Activated CD4-positive, alpha-beta T cell treated with anti-CD3 and anti-CD28 coated beads, Interleukin-2, amount 10 ng/mL, durations not matched to agents 24 days and 14 days (primary cell): Measurements from ENCODE around the gene RFK. TPM values are rescaled to one million over a fixed set of nuclear protein-coding genes. Genes with fewer than 3 reads are reported as not detected.

ENCODE experiments used
- DNase-seq: peaks from one replicate; pipeline ENCODE4 v3.0.0; 2022
- H3K27ac Mint-ChIP-seq: one replicate; pipeline ENCODE4 v1.8.0; 2022; ENCODE audit warnings: mild to moderate bottlenecking, mixed read lengths
- H3K27me3 Mint-ChIP-seq: one replicate; pipeline ENCODE4 v1.8.0; 2022; ENCODE audit warnings: mixed read lengths
- H3K36me3 Mint-ChIP-seq: one replicate; pipeline ENCODE4 v1.8.0; 2022; ENCODE audit warnings: low read depth, mild to moderate bottlenecking, mixed read lengths
- H3K4me1 Mint-ChIP-seq: one replicate; pipeline ENCODE4 v1.8.0; 2021; ENCODE audit warnings: mixed read lengths
- H3K4me3 Mint-ChIP-seq: one replicate; pipeline ENCODE4 v1.8.0; 2022; ENCODE audit warnings: mild to moderate bottlenecking, moderate library complexity, mixed read lengths
- H3K9me3 Mint-ChIP-seq: one replicate; pipeline ENCODE4 v1.8.0; 2021; ENCODE audit warnings: mixed read lengths
- intact Hi-C: fragments of 100-400 bp; cut with micrococcal nuclease; formaldehyde crosslinking; loops from one replicate; pipeline ENCODE4 v1.15.1; 2023
- total RNA-seq: library from RNA; stranded (reverse); gene quantifications from 2 replicates; pipeline ENCODE4 v1.2.3, GENCODE V29; 2022

The RFK gene
- total RNA-seq, 1 donor from 2014 or later = 17.9 TPM

DNA sequence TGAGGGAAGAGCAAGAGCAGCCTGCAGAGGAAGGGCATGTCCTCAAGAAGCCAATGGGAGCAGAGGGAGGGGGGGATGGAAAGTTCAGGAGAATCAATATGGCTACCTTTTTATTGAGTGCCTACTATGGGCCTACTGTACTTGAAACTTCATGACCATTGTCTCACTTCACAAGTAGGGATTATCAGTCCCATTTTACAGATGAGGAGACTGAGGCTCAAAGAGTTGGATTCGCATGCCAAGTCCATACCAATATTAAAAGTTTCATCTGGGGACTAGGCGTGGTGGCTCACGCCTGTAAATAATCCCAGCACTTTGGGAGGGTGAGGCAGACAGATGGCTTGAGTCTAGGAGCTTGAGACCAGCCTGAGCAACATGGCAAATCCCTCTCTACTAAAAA is 40.0 kb downstream of the RFK start:
- no peaks in the 10 kb centered on the region for H3K9me3 Mint-ChIP-seq
- no peak overlapping the region for H3K4me3 Mint-ChIP-seq
- intact Hi-C loops = no loop called here
- H3K27me3 Mint-ChIP-seq = peaks cover 11% of the 10 kb centered on the region
- H3K27ac Mint-ChIP-seq = no peak overlapping the region
- H3K36me3 Mint-ChIP-seq = no peaks in the 10 kb centered on the region
- no peaks in the 10 kb centered on the region for H3K4me1 Mint-ChIP-seq
- no peak for DNase-seq

DNA sequence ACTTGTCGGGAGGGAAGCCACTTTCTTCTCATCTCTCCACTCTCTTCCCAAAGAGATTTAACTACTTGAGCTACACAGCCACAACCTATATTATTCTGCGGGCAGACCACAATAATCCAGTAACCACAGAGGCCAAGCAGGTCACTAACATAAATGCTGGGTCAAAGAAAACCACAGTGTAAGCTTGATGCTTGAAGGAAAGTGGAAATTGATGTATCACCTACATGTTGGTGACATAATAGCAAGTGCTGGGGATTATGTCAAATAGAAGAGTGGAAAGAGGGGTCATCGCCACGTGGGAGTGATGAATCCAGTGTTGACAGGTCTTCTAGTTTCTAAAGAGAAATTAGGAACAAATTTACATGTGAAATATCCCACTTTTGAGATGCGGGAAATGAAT is 40.9 kb downstream of the RFK start:
- DNase-seq = no peak
- intact Hi-C loops = no loop called here
- peaks cover 11% of the 10 kb centered on the region for H3K27me3 Mint-ChIP-seq
- H3K4me3 Mint-ChIP-seq = no peak overlapping the region
- H3K27ac Mint-ChIP-seq = no peak overlapping the region
- no peaks in the 10 kb centered on the region for H3K9me3 Mint-ChIP-seq
- no peaks in the 10 kb centered on the region for H3K4me1 Mint-ChIP-seq
- no peaks in the 10 kb centered on the region for H3K36me3 Mint-ChIP-seq

DNA sequence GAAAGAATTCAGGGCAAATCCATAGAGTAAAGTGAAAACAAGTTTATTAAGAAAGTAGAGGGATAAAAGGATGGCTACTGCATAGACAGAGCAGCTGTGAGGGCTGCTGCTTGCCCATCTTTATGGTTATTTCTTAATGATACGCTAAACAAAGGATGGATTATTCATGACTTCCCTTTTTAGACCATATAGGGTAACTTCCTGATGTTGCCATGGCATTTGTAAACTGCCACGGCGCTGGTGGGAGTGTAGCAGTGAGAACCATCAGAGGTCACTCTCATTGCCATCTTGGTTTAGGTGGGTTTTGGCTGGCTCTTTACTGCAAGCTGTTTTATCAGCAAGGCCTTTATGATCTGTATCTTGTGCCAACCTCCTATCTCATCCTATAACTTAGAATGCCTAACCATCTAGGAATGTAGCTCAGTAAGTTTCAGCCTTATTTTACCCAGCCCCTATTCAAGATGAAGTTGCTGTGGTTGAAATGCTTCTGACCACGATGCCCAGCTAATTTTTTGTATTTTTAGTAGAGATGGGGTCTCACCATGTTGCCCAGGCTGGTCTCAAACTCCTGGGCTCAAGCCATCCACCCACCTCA is 42.1 kb downstream of the RFK start:
- Mint-ChIP-seq H3K36me3 (no peaks in the 10 kb centered on the region), H3K4me1 (no peaks in the 10 kb centered on the region), H3K27ac (no peak overlapping the region), H3K4me3 (no peak overlapping the region), H3K9me3 (no peaks in the 10 kb centered on the region), H3K27me3 (peaks cover 11% of the 10 kb centered on the region)
- DNase-seq = no peak
- intact Hi-C loops = no loop called here

- H3K4me3 Mint-ChIP-seq = no peak overlapping the region
- no peaks in the 10 kb centered on the region for H3K9me3 Mint-ChIP-seq
- intact Hi-C loops = no loop called here
- no peak overlapping the region for H3K27ac Mint-ChIP-seq
- H3K36me3 Mint-ChIP-seq = no peaks in the 10 kb centered on the region
- no peak for DNase-seq
- no peaks in the 10 kb centered on the region for H3K4me1 Mint-ChIP-seq
- peaks cover 7% of the 10 kb centered on the region for H3K27me3 Mint-ChIP-seq
These were observed 43.2 kb downstream of the RFK start for GRCh38 chr9:76351006-76351405.

GRCh38 chr9:76349865-76350264 is 44.4 kb downstream of the RFK start:
- Mint-ChIP-seq H3K9me3 (no peaks in the 10 kb centered on the region), H3K27ac (no peak overlapping the region), H3K4me3 (no peak overlapping the region), H3K27me3 (peaks cover 7% of the 10 kb centered on the region), H3K4me1 (no peaks in the 10 kb centered on the region), H3K36me3 (no peaks in the 10 kb centered on the region)
- DNase-seq = no peak
- intact Hi-C loops = no loop called here

DNA sequence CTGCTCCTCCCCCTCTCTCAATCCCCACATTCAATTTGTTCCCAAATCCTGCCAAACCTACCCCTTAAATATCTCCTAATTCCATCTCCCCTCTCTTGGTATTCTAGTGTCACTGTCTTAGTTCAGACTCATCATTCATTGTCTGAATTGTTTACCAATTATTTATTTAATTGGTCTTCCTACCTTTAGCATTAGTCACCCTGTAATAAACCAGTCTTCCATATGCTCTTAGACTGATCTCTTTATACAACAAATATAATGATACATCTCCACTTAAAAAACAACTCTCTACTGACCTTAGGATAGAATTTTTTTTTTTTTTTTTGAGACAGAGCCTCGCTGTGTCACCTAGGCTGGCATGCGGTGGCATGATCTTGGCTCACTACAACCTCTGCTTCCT is 51.4 kb downstream of the RFK start:
- Mint-ChIP-seq H3K4me1 (no peaks in the 10 kb centered on the region), H3K27ac (no peak overlapping the region), H3K27me3 (peaks cover 5% of the 10 kb centered on the region)

DNA sequence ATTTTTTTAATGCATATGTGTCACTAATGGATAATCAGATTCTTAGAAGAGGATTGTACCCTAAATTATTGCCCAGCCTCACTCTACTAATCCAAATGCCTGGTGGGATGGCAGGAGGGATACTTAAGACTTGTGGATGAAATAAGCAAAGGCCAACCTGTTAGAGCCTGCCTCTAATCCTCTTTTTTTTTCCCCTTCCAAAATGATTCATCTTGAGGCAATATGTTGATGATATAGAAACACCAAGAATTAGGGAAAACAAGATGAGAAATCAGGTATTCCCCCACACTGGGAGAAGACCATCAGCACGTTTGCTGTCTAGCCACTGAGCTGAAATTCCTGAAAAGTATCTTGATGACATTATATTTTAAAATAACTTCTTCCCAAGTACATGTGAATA is 52.0 kb downstream of the RFK start:
- no peak overlapping the region for H3K4me3 Mint-ChIP-seq
- no peaks in the 10 kb centered on the region for H3K4me1 Mint-ChIP-seq
- no peaks in the 10 kb centered on the region for H3K36me3 Mint-ChIP-seq
- H3K9me3 Mint-ChIP-seq = no peaks in the 10 kb centered on the region
- intact Hi-C loops = no loop called here
- H3K27me3 Mint-ChIP-seq = peaks cover 5% of the 10 kb centered on the region
- no peak overlapping the region for H3K27ac Mint-ChIP-seq
- no peak for DNase-seq

More for the DNA sequence above, 51.4 kb downstream of the RFK start:
- no peak for DNase-seq
- intact Hi-C loops = no loop called here
- H3K36me3 Mint-ChIP-seq = no peaks in the 10 kb centered on the region
- no peaks in the 10 kb centered on the region for H3K9me3 Mint-ChIP-seq
- no peak overlapping the region for H3K4me3 Mint-ChIP-seq

DNA sequence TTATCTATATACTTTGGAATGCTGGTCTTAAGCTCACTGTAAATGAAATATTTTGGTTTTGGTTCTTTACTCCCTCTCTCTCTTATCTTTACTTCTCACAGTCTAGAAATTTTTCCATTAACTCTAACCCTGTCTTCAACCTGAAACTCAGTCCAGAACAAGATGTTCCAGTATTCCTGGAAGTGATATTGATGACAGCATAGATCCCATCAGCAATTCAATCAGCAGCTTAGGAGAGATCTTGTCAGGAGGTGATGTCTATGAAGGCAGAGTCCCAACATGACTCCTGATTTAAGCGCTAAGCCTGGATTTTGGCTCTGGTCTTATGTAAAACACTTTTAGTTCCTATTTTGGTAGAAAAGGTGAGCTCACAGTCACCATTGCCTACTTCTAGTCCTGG is 52.6 kb downstream of the RFK start:
- Mint-ChIP-seq H3K27me3 (peaks cover 5% of the 10 kb centered on the region), H3K27ac (no peak overlapping the region), H3K36me3 (no peaks in the 10 kb centered on the region), H3K4me1 (no peaks in the 10 kb centered on the region), H3K9me3 (no peaks in the 10 kb centered on the region), H3K4me3 (no peak overlapping the region)
- no peak for DNase-seq
- intact Hi-C loops = no loop called here

DNA sequence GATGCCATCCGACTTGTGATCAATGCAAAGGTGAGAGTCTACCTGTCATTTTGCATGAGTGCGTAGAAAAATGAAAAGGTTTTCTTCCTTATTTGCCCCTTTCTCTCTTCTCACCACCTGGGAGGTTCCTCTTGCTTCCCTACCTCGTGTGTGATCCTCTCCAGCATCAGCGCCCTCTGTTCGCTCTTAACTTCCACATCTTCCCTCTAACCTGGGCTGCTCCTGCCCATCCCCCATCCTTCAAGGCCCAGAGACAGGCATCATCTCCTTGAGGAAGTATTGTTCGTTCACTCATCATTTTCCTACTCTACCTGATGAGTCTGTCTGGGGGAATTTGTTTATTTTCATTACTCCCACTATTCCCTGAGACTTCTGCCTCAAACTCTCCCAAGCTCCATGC is 55.8 kb downstream of the RFK start:
- intact Hi-C loops = no loop called here
- no peak for DNase-seq
- Mint-ChIP-seq H3K4me3 (no peak overlapping the region), H3K27ac (no peak overlapping the region), H3K36me3 (no peaks in the 10 kb centered on the region), H3K4me1 (no peaks in the 10 kb centered on the region), H3K9me3 (no peaks in the 10 kb centered on the region), H3K27me3 (peaks cover 7% of the 10 kb centered on the region)

DNA sequence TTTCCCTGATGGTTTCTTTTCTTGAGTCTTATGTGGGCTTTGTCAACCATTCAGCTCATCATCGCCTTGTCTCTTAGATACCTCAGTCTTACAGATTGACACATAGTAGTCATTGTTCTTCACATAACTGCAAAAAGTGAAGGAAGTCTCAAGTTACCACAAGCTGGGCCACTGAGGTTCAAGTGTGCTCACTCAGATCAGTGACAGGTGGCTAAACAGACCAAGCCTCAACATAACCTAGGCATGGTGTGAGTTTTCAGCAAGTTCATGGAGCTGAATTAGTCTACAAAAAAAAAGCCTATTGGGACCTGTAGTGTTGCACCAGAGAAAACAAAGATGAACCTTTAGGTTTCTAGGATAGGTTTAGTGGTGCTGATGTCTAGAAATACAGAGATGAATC is 58.2 kb downstream of the RFK start:
- intact Hi-C loops = no loop called here
- H3K4me3 Mint-ChIP-seq = no peak overlapping the region
- no peak overlapping the region for H3K27ac Mint-ChIP-seq
- no peaks in the 10 kb centered on the region for H3K9me3 Mint-ChIP-seq
- no peak for DNase-seq
- peaks cover 4% of the 10 kb centered on the region for H3K27me3 Mint-ChIP-seq
- no peaks in the 10 kb centered on the region for H3K4me1 Mint-ChIP-seq
- no peaks in the 10 kb centered on the region for H3K36me3 Mint-ChIP-seq

Other genes starting within 250 kb of the RFK start
- 7.0 and 9.8 TPM in 2 replicates for gene GCNT1, start 64.8 kb upstream of the RFK start, total RNA-seq